GM12872 (cell line): ENCODE results near the gene SNX9.

ENCODE experiments used
- CTCF ChIP-seq: IDR thresholded peaks from 3 replicates; pipeline ENCODE4 v1.5.1; 2011; ENCODE audit warnings: low read depth, mild to moderate bottlenecking, low read length, moderate library complexity; ENCODE audit not compliant: insufficient read depth

The SNX9 gene

GRCh38 chr6:157879034-157879872, 56.2 kb downstream of the SNX9 start:
- no peak for TF ChIP-seq CTCF

GRCh38 chr6:157879873-157880254, 56.8 kb downstream of the SNX9 start:
- no peak for TF ChIP-seq CTCF

- TF ChIP-seq CTCF = no peak
Measured at GRCh38 chr6:157880534-157880933, 57.5 kb downstream of the SNX9 start.

GRCh38 chr6:157881342-157881741, 58.3 kb downstream of the SNX9 start:
- no peak for TF ChIP-seq CTCF

GRCh38 chr6:157884756-157885155, 61.7 kb downstream of the SNX9 start:
- TF ChIP-seq CTCF = no peak

- TF ChIP-seq CTCF = no peak
Measured at GRCh38 chr6:157885211-157885788, 62.3 kb downstream of the SNX9 start.

GRCh38 chr6:157885876-157886275, 62.8 kb downstream of the SNX9 start:
- no peak for TF ChIP-seq CTCF
